Measurements from ENCODE around the gene STXBP5L.
"Not testable (repeated sequence)": the region's sequence is repeated elsewhere in the genome, so short reads cannot be mapped to it uniquely, and the experiment has no call there.

STXBP5L gene

DNA sequence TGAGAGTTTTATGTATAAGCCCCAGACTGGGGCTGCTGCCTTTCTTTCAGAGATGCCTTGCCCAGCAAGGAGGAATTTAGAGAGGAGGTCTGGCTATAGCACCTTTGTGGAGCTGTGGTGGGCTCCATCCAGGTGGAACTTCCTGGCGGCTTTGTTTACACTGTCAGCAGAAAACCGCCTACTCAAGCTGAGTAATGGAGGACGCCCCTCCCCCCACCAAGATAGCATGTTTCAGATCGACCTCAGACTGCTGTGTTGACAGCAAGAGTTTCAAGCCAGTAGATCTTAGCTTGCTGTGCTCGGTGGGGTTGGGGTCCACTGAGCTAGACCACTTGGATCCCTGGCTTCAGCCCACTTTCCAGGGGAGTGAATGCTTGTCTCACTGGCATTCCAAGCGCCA, 155.6 kb downstream of the STXBP5L start:
- DNase-seq = no peak

DNA sequence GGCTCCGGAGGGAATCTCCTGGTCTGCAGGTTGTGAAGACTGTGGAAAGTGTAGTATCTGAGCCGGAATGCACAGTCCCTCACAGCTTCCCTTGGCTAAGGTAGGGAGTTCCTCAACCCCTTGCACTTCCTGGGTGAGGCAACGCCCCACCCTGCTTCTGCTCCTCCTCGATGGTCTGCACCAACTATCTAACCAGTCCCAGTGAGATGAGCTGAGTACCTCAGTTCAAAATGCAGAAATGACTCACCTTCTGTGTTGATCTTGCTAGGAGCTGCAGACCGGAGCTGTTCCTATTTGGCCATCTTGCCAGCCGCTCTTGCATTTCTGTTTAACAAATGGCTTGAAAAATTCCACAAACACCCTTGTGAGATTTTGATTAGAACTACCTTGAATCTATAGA, 156.1 kb downstream of the STXBP5L start:
- DNase-seq = no peak

DNA sequence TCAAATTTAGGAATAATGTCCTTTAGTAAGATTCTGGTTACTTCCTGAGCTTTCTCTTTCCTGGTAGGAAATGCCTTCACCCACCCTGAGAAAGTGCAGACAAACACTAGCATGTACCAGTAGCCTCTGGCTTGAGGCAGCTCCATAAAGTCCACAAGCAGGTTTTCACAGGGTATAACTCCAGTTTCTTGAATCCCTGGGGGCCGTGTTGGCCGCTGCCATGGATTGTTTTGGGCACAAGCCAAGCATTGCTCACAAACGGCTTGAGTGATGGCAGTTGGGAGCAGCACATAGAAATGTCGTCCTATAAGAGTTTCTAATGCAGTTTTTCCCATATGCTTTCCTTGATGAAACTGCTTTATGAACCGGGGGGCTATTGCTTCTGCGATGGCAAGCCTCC, 164.1 kb downstream of the STXBP5L start:
- no peak for DNase-seq

DNA sequence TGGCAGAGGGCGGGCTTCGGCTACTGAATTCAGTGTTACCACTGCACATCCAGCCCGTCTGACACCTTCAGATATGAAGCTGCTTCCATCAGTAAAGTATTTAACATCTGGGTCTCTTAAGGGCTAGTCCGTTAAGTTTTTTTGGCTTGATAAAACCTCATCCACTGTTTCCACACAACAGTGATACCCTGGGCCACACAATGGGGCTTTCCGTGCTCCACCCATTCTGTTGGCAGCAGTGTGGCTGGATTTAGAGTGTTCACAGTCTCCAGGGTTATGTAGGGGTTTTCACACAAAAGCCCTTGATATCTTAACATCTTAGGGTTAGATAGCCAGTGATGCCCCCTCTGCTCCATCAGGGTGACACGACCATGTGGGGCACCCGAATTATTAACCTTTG, 165.0 kb downstream of the STXBP5L start:
- DNase-seq = no peak

DNA sequence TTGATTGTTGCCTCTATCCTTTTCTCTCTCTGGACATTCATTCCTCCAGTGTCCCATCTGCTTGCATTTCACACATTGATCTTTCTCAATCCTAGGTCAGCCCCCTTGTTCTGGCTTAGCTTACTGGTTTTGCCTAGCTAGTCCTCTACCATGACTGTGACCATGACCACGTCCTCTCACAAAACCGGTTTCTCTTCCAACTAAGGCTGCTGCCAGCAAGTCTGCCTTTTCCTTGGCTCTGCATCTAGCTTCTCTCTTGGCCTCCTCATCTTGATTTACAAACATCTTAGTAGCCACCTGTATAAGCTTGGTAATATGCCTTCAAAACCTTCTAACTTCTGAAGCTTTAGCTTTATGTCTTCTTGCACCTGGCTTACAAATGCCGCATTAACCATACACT, 167.2 kb downstream of the STXBP5L start:
- DNase-seq = no peak

DNA sequence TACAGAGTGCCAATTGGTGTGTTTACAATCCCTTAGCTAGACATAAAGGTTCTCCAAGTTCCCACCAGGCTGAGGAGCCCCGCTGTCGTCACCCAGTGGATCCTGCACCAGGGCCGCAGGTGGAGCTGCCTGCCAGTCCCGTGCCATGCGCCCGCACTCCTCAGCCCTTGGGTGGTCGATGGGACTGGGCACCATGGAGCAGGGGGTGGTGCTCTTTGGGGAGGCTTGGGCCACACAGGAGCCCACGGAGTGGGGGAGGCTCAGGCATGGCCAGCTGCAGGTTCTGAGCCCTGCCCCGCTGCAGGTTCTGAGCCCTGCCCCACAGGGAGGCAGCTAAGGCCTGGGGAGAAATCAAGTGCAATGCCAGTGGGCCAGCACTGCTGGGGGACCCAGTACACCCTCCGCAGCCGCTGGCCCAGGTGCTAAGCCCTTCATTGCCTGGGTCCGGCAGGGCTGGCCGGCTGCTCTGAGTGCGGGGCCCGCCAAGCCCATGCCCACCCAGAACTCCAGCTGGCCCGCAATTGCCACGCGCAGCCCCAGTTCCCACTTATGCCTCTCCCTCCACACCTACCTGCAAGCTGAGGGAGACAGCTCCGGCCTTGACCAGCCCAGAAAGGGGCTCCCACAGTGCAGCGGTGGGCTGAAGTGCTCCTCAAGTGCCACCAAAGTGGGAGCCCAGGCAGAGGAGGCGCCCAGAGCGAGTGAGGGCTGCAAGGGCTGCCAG, 170.5 kb downstream of the STXBP5L start:
- DNase-seq = not testable (repeated sequence)

DNA sequence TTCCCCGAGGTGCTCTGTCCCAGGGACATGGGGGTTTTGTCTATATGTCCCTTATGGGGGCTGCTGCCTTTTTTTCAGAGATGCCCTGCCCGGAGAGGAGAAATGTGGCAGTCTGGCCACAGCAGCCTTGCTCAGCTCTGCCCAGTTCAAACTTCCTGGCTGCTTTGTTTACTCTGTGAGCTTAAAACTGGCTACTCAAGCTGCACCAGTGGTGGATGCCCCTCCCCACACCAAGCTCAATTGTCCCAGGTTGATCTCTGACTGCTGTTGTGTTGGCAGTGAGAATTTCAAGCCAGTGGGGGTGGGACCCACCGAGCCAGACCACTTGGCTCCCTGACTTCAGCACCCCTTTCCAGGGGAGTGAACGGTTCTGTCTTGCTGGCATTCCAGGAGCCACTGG, 188.9 kb downstream of the STXBP5L start:
- DNase-seq = no peak

DNA sequence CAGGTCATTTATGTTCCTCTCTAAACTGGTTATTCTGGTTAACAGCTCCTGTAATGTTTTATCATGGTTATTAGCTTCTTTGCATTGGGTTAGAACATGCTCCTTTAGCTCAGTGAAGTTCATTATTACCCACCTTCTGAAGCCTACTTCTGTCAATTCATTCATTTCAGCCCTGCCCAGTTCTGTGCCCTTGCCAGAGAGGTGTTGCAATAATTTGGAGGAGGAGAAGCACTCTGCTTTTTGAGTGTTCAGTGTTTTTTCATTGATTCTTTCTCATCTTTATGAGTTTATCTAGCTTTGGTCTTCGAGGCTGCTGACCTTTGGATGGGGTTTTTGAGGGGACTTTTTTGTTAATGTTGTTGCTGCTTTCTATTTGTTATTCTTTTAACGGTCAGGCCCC, 203.1 kb downstream of the STXBP5L start:
- not testable (repeated sequence) for DNase-seq

DNA sequence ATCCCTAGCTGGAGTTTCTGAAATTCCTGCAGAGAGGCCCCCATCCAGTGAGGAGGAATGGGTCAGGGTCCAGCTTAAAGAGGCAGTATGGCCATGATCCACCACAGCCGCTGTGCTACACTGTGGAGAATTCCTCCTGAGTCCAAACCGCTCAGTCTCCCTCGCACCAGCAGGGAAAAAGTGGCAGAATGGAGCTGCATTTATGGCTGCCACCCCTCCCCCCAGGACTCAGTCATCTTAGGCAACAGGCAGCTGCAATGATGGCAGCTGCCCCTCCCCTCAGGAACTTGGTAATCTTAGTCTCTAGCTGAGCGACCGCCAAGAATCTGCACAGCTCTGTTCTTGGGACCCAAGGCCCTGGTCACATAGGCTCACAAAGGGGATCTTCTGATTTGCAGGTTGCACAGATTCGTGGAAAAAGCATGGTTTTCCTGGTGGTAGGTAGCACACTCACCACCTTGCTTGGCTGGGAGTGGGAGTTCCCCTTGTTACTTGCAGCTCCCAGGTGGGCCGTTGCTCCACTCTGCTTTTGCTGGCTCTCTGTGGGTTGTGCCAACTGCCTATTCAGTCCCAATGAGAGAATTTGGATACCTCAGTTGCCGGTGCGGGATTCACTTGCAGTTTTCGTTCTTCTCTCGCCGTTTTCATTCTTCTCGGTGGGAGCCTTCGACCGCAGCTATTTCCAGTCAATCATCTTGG, 204.1 kb downstream of the STXBP5L start:
- no peak for DNase-seq

DNA sequence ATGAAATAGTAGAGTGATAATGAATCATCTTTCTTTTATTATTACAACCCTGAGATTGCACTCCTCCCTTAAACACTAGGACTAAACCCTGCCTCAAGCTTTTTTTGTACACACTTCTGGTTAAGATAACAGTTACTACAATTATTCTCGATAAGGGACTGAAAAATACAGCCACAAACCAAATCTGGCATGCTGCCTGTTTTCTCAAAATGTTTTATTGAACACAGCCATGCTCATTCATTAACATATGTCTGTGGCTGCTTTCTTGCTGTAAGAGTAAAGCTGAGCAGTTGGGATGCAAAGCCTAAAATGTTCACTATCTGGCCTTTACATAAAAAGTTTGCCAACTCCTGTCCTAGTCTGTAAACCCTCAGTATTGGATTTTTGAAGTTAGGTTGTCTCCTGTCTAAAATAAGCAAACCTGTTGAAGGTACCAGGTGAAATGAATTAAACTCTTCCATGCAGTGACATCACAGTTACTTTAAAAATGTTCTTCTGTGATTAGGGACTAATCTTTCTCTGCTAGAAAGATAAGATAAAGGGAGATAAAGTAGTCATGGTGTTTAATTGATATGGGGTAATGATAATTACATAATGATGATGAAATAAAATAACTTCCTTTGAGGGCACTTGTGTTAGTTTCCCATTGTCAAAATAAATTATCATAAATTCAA, 218.2 kb downstream of the STXBP5L start:
- DNase-seq = no peak

DNA sequence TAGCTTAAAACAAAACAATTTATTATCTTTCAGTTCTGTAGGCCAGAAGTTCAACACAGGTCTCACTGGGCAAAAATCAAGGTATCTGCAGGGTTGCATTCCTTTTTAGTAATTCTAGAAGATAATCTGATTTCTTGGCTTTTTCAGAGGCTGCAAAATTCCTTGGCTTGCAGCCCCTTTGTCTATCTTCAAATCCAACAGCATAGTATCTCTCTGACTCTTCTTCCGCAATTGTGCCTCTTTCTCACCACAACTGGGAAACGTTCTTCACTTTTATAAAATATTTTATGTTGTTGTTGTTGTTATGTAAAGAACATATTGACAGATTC, 218.7 kb downstream of the STXBP5L start:
- no peak for DNase-seq

DNA sequence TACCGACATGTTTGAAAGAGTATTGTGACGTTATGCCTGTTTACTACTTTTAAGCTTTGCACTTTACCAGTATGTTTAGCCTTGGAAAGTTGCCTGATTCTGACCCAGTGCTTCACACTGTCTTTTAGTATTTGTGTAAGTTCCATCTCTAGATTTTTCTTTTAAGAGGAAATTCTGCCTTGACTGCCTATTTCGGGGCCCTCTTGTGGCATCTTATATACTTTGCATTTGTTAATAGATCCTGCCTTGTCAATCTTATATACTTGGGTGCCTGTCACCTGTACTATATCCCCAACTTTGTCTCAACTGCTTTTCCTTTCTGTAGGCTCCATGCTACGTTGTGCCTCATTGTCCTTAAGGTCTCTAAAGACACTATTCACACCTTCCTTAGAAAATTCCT, 244.6 kb downstream of the STXBP5L start:
- DNase-seq = no peak

DNA sequence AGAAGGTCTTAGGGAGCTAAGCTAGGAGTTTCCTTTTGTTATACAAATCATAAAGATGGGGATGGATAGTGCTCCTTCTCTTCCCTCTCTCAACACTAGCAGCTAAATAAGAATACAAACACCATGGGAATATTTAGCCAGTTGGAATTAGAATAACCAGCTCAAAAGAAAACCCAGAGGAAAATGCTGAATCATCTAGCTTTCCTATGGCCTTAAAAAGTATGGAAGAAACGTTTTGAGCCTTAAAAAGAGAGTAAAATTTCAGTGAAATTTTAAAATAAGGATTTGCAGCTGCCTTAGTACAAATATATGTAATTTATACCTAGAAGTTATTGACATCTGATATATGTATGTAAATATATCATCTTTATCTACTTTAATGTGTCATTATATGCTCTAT, 245.8 kb downstream of the STXBP5L start:
- DNase-seq = no peak

DNA sequence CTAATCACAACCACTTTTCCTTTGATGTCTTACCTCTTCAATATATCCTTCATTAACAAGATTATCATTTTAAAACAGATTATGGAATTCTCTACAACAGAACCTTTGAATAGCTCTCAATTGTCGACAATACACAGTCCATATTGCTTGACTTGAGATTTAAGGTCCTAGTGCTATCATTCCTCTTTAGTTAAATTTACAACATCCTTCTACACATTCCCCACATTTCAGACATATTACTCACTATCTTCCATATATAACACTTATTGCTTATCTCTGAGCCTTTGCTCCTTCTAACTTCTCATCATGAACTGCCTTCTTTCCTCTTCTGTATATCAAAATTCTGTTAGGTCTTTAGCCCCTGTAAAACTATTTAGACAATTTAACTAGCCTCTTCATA, 247.0 kb downstream of the STXBP5L start:
- no peak for DNase-seq

DNA sequence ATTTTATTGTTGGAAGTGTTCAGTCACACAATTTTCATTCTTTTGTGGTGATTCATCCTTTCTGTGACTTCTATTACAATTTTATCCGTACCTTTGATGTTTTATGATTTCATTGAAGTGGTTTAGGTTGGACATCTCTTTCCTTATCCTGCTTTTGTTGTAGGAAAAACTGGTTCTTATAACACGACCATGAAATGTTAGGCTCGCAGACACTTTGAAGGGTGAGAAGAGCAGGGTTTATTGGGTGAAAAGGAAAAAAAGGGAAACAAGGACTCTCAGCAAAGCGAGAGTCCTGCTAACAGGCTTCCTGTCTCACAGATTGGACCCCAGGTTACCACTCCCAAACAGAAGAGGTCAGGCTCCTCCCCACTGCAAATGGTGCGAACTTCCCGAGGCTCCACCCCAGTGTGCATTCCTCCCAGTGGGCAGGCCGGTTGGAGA, 257.4 kb downstream of the STXBP5L start:
- DNase-seq = no peak

DNA sequence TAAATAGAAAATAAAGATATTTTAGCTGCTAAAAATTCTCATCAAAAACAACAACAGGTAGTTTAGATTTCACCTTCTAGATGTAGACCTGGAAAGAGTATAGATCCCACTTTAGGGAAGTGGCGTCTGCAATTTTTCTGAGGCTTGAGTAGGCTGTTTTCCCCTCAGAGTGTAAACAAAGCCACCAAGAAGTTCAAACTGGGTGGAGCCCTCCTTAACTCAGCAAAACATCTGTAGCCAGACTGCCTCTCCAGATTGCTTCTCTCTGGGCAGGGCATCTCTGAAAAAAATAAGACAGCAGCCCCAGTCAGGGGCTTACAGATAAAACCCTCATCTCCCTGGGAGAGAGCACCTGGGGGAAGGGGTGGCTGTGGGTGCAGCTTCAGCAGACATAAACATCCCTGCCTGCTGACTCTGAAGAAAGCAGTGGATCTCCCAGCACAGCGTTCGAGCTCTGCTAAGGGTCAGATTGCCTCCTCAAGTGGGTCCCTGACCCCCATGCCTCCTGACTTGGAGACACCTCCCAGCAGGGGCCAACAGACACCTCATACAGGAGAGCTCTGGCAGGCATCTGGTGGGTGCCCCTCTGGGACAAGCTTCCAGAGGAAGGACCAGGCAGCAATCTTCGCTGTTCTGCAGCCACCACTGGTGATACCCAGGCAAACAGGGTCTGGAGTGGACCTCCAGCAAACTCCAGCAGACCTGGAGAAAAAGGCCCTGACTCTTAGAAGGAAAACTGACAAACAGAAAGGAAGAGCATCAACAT, 259.6 kb downstream of the STXBP5L start:
- no peak for DNase-seq

DNA sequence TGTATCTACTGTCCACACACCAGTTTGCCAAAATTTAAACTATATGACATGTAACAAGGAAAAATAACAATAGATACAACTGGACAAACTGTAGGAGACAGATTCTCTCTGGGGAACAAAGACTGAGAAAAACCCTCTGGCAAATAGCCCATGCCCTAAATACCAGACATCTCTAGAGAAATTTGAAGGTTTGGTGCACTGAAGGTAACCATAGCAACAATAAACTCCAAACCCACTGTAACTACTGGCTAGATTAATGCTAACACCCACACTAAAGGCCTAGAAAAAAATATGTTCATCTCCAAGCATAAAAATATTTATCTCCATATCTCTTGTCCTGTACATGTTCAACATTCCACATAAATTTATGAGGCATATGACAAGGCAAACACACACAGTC, 267.1 kb downstream of the STXBP5L start:
- DNase-seq = no peak

DNA sequence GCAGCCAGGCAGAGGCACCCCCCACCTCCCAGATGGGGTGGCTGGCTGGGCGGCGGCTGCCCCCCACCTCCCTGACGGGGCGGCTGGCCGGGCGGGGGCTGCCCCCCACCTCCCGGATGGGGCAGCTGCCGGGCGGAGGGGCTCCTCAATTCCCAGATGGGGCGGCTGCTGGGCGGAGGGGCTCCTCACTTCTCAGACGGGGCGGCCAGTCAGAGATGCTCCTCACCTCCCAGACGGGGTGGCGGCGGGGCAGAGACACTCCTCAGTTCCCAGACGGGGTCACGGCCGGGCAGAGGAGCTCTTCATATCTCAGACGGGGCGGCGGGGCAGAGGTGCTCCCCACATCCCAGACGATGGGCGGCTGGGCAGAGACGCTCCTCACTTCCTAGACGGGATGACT, 282.6 kb downstream of the STXBP5L start:
- DNase-seq = not testable (repeated sequence)

DNA sequence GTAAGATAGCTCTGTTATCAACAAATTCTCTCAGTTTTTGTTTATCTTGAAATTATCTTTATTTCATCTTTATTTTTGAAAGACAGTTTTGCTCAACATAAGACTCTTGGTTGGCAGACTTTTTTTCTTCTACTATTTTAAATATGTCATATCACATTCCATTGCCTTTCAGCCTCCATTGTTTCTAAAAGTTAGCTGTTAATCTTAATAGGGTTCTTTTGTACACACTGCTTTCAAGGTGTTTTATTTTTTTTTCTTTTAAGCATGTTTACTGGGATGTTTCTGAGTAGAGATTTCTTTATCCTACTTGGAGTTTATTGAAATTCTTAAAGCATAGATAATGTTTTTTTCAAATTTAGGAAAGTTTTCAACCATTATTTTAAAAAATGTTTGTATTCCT, 294.6 kb downstream of the STXBP5L start:
- DNase-seq = no peak

DNA sequence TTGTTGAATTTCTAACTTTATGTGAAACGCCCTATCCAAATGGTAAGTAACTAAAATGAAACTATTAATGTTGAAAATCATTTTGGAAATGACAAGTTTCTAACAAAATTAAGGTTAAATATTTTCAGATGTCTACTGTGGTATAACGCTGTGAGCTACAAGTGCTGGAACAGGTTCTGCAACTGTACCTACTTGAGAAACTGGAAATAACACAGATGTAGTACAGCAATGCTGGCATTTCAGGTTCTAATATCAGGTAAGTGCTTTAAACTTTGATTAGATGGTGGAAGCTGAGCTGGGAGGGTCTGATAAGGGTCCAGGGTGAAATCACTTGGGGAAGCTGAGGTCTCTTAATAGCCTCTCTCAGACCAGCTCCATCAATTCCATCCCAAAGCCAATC, 315.1 kb downstream of the STXBP5L start:
- no peak for DNase-seq

DNA sequence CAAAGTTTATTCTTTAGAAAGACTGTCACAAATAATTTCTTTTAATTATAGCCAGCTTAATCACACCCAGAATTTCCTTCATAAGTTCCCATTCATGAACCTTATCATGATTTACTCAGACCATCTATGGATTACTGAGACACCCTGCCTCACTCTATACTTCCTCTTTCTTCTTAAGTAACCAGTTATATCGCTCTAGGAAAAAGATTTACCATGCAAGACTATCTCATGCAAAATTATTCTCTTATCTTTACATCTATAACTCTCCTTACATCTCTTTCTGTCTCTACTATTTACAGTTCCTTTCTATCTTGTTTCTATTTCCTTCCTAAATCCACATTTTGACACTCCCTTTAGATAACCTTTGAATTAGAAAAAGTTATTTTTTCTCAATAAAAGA, 321.0 kb downstream of the STXBP5L start:
- DNase-seq = no peak

DNA sequence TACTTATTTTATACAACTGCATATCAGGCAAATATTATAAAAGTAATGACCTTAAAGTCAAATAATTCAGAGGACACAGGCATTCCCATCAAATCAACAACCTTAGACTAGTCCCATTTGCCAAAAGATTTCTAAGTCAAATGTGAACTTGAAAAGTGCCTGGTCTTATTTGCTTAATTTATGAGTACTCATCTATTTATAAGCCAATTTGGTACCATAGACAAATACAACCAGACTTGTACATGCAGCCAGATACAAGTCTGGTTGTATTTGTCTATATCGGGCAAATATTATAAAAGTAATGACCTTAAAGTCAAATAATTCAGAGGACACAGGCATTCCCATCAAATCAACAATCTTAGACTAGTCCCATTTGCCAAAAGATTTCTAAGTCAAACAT, 322.2 kb downstream of the STXBP5L start:
- DNase-seq = not testable (repeated sequence)

DNA sequence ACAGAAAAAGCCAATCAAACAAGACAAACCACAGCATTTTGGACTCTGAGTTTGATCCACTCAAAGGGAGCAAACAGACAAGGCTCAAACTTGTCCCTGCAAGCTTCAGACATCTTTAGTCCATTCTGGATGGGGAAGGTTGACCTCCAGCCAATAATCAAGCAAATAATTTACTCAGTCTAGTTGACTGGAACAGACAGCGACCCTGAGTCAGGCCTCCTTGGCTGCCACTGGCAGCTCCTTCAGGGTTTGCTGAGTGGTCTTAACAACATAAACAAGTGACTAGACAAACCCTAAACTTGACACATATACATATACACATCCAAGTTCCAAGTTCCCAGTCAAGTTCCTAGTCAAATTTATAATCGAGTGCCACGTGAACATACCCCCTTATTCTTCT, 323.9 kb downstream of the STXBP5L start:
- no peak for DNase-seq
